ENCODE results near the gene HBA2.
"Not testable (repeated sequence)": the region's sequence is repeated elsewhere in the genome, so short reads cannot be mapped to it uniquely, and the experiment has no call there.

The HBA2 gene

GRCh38 chr16:176006-176405 lies 3.3 kb downstream of the HBA2 start:
- DNase-seq: not testable (repeated sequence)

GRCh38 chr16:176477-177382 lies 4.1 kb downstream of the HBA2 start, which contains the start of gene HBA1:
Gene HBA1, plus strand, starts transcription at chr16:176680. Its CDS starts 37 bp downstream, at chr16:176717.
- DNase-seq: not testable (repeated sequence)

- DNase-seq: no peak
Measured at GRCh38 chr16:177394-177822, 4.7 kb downstream of the HBA2 start.

GRCh38 chr16:177981-178667 lies 5.4 kb downstream of the HBA2 start:
- DNase-seq: no peak

DNA sequence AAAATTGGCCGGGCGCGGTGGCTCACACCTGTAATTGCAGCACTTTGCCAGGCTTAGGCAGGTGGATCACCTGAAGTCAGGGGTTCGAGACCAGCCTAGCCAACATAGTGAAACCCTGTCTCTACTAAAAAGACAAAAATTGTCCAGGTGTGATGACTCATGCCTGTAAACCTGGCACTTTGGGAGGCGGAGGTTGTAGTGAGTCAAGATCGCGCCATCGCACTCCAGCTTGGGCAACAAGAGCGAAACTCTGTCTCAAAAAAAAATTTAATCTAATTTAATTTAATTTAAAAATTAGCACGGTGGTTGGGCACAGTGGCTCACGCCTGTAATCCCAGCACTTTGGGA lies 6.0 kb downstream of the HBA2 start:
- no peak for DNase-seq

DNA sequence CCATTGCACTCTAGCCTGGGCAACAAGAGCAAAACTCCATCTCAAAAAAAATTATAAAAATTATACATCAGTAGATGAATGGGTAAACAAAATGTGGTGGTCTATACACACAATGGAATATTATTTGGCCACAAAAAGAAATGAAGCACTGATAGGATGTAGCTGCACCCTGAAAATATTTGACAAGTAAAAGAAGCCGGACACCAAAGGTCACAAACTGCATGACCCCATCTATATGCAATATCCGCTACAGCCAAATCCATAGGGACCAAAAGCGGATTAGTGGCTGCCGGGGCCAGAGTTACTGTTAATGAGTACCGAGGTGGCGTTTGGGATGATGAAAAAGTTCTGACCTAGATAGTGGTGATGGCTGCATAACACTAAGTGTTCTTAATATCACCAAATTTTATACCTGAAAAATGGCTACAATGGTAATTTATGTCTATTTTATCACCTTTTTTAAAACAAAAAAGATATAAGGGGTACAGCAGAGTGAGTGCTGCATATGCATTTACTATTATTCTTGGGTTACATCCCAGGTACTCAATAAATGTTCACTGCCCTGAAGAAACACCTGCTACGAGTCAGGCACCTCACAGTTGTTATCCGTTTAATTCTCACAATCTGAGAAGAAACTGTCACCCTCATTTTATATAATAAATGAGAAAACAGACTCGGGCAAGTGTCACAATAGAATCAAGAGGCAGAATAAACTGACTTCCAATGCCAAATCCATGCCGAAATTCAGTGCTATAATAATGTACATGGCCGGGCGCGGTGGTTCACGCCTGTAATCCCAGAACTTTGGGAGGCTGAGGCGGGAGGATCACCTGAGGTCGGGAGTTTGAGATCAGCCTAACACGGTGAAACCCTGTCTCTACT lies 6.8 kb downstream of the HBA2 start:
- no peak for DNase-seq

DNA sequence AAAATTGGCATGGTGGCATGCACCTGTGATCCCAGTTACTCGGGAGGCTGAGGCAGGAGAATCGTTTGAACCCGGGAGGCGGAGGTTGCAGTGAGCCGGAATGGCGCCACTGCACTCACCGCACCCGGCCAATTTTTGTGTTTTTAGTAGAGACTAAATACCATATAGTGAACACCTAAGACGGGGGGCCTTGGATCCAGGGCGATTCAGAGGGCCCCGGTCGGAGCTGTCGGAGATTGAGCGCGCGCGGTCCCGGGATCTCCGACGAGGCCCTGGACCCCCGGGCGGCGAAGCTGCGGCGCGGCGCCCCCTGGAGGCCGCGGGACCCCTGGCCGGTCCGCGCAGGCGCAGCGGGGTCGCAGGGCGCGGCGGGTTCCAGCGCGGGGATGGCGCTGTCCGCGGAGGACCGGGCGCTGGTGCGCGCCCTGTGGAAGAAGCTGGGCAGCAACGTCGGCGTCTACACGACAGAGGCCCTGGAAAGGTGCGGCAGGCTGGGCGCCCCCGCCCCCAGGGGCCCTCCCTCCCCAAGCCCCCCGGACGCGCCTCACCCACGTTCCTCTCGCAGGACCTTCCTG lies 7.5 kb downstream of the HBA2 start, which contains the start of gene HBQ1:
TSS of gene HBQ1 (plus strand) at position 359 of the 575 bp plus-strand sequence. CDS start at position 387, 28 bp downstream.
- peak; percentile 54 for DNase-seq

GRCh38 chr16:180681-181564 lies 8.2 kb downstream of the HBA2 start:
- DNase-seq: peak; percentile 87

- no peak for DNase-seq
Measured at GRCh38 chr16:181565-182021, 8.9 kb downstream of the HBA2 start.

DNA sequence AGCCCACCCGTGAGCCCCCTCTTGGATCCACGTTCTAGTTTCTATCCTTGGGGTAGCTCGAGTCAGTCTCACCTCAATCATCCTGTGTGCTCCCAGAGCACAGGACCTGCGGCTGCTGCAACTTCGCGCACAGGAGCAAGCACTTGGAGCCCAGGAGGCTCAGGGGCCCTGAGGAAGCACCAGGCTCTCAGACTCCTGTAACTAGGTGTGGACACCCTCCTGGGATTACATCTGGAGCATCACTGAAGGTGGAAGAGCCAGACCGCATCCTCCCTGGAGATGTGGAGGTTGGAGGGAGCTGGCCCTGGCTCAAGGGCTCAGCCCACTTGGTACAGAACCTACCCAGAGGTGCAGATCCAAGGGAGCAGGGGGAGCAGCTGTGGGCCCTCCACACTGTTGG lies 10.3 kb downstream of the HBA2 start:
- no peak for DNase-seq

GRCh38 chr16:185213-185612 lies 12.5 kb downstream of the HBA2 start:
- DNase-seq: no peak

DNA sequence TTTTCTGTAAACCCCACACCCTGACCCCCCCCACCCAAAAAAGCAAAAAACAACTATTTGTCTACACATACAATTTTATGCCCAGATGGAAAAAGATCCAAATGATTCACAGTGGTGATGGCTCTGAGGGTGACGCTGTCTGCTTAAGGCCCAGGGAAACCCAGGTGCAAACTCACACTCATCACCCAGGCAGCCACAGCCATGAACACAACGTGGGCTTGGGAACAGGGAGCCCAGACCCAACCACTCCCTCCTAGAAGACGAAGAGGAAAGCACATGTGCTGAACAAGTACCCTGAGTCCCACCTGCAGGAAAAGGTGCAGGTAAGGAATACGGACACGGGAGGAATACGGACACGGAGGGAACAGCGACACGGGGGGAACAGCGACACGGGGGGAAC lies 13.0 kb downstream of the HBA2 start:
- no peak for DNase-seq

GRCh38 chr16:187330-187729 lies 14.7 kb downstream of the HBA2 start:
- no peak for DNase-seq

DNA sequence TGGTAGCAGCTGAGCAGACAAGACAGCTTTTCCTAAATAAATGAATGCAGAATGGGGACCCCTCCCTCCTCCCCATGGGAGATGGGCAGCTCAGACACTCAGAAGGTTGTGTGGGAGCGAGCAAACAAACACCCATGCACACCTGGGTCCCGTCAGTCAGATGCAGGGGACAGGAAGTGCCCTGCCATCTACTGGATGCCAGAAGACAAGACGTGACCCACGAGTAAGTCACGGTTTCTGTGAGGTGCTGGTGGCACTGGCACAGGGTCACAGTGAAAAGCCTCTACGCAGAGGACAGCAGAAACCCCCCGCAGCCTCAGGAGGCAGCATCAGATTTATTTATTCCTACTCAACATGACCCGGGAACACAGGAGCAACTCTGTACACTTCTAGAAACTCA lies 16.0 kb downstream of the HBA2 start:
- no peak for DNase-seq

- DNase-seq: no peak
Measured at GRCh38 chr16:189604-190186, 17.0 kb downstream of the HBA2 start.

DNA sequence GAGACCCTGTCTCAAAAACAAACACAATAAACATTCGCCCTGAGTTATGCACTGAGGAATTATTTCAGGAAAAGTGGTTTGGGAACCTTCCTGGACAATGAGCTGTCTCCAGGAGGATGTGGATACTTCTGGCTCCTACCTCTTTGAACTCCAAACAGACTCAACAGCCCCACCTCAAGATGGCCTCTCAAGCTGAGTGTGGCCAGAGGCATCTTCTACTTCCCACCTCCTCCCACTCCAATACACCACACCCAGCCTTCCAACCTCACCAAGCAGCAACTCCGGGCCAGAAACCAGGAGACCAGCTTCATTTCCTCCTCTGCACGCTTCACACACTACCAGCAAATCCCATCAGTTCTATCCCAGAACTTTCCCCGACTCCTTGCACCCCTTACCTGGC lies 19.2 kb downstream of the HBA2 start:
- no peak for DNase-seq

- DNase-seq: no peak
Measured at GRCh38 chr16:192686-193085, 20.0 kb downstream of the HBA2 start.

DNA sequence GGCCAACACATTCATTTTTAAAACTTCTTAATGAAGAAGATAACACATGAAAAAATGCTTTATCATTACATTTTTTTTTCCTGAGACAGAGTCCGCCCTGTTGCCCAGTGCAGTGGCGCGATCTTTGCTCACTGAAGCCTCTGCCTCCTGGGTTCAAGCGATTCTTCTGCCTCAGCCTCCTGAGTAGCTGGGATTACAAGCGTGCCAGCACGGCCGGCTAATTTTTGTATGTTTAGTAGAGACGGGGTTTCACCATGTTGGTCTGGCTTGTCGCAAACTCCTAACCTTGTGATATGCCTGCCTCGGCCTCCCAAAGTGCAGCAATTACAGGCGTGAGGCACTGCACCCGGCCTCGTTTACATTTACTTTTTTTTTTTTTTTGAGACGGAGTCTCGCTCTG lies 20.8 kb downstream of the HBA2 start:
- no peak for DNase-seq

DNA sequence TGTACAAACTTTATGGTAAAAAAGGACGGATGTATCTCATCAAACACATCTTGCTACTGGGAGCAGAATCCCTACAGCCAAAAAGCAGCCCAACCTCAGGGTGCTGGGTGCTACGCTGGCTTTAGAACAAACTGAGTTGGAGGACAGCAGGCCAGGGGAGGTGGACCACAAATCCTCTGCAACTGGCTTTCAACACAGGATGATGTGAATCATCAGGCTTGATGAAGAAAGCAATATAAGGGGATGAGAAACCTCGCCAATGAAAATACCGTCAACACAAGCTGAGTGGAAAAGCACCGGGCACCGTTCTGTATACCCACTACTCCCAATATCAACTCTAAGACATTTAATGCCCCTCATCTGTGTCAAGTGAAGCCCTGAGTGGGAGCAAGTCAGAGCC lies 21.8 kb downstream of the HBA2 start:
- no peak for DNase-seq

DNA sequence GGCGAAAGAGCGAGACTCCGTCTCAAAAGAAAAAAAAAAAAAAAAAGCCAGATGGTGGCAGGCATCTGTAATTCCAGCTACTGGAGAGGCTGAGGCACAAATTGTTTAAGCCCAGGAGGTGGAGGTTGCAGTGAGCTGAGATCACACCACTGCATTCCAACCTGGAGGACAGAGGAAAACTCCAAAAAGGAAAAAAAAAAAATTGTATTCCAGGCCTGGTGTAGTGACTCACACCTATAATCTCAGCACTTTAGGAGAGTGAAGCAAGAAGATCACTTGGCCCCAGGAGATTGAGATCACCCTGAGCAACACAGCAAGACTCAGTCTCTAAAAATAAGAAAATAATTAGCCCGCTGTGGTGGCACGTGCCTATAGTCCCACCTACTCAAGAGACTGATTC lies 27.7 kb downstream of the HBA2 start:
- DNase-seq: no peak

DNA sequence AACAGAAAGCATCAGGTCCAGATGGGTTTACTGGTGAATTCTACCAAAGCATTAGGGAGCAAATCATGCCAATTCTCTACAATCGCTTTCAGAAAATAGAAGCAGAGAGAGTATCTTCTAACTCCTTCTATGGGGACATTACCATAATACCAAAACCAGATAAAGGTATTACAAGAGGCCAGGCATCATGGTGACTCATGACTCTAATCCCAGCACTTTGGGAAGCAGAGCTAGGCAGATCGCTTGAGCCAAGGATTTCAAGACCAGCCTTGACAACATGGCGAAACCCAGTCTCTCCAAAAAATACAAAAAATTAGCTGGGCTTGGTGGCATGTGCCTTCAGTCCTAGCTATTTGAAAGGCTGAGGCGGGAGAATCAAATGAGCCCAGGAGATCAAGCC lies 30.6 kb downstream of the HBA2 start:
- DNase-seq: no peak

All from activated naive CD4-positive, alpha-beta T cell treated with anti-CD3 and anti-CD28 coated beads, Interleukin-2, amount 50 U/mL, for 16 hours (primary cell).